Esophagus muscularis mucosa (tissue), 4 donors: Measurements from ENCODE around the gene ZC3H15. TPM values are rescaled to one million over a fixed set of nuclear protein-coding genes. Genes with fewer than 3 reads are reported as not detected.

Source experiments
- DNase-seq: peaks from one replicate; pipeline ENCODE4 v3.0.0-alpha.2; 2017; ENCODE audit errors: extremely low spot score
- H3K27ac ChIP-seq, 4 donors: fragments of 200-600 bp; sonication (generic); replicated peaks in 1 of 4; 1 replicate in 3 of 4; 2 replicates in 1 of 4; pipeline ENCODE4 v1.5.1; 2016 to 2019; ENCODE audit warnings: mild to moderate bottlenecking in 1 of 4
- H3K27me3 ChIP-seq, 4 donors: fragments of 200-600 bp; sonication (generic); one replicate each; pipeline versions ENCODE4 v1.5.1 to v1.6.0; 2016 to 2019
- H3K36me3 ChIP-seq, 4 donors: fragments of 200-600 bp; sonication (generic); one replicate each; pipeline ENCODE4 v1.5.1; 2016 to 2019
- H3K4me1 ChIP-seq, 4 donors: fragments of 200-600 bp; sonication (generic); one replicate each; pipeline ENCODE4 v1.5.1; 2016 to 2019
- H3K4me3 ChIP-seq, 4 donors: fragments of 200-600 bp; sonication (generic); 1 replicate in 2 of 4; 2 replicates in 2 of 4; pipeline ENCODE4 v1.5.1; 2016 to 2019; ENCODE audit warnings: mild to moderate bottlenecking in 4 of 4, moderate library complexity in 1 of 4
- H3K9me3 ChIP-seq, 4 donors: fragments of 200-600 bp; sonication (generic); 1 replicate in 3 of 4; 2 replicates in 1 of 4; pipeline ENCODE4 v1.5.1; 2016 to 2019
- EP300 ChIP-seq: sonication (generic); formaldehyde crosslinking; IDR thresholded peaks from one replicate; pipeline ENCODE4 v1.6.1; 2017; ENCODE audit warnings: antibody characterized with exemption
- POLR2A ChIP-seq: fragments of 450-650 bp; IDR thresholded peaks from one replicate; pipeline ENCODE4 v1.6.1; 2017; ENCODE audit warnings: antibody characterized with exemption, moderate library complexity, mild to moderate bottlenecking, low read depth
- POLR2AphosphoS5 ChIP-seq, 2 donors: sonication (generic); formaldehyde crosslinking; IDR thresholded peaks; one replicate each; pipeline ENCODE4 v1.6.1; 2017; ENCODE audit warnings: antibody characterized with exemption in 2 of 2
- WGBS: methylation state at CpG from one replicate; pipeline ENCODE4 v1.1.5; 2018; 5-methylcytosine and 5-hydroxymethylcytosine counted together
- intact Hi-C: fragments of 100-400 bp; cut with DNase I; formaldehyde crosslinking; loops from one replicate; pipeline ENCODE4 v1.15.1; 2023
- total RNA-seq, 4 donors: library from RNA; depleted of rRNA; stranded (reverse); fragments of >200 nt; gene quantifications; one replicate each; pipeline versions ENCODE4 v1.1.0 to v1.2.1, GENCODE V29; 2016
- TF ChIP-seq, protein P1 (sequence below), 3 experiments: fragments of 200-600 bp in 2 of 3; fragments of 450-650 bp in 1 of 3; sonication (generic) in 2 of 3; IDR thresholded peaks; one replicate each; pipeline ENCODE4 v1.5.1; 2017 to 2019; ENCODE audit warnings: antibody characterized with exemption in 3 of 3, mild to moderate bottlenecking in 2 of 3, moderate library complexity in 1 of 3

The ZC3H15 gene
- total RNA-seq, 4 donors from 2014 or later: 57.3 to 70.2 (median 59.1) TPM

DNA sequence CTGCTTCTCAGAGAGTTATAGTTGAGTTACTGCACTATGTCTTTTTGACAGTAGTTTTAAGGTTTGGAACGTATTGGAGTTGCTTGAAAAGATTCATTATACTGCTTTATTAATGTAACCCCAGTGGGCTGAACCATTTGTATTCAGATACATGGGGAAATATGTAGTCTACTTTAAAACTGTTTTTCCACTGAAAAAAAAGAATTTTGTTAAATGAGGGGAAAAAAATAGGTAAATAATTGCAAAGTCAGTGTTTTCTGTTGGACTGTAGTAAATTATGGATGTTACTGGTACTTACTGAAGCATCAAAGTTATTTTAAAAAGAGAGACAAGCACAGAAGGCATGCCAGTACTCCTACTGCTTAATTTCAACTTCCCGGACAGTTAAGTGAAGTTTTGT is 36.4 kb downstream of the ZC3H15 start:
- Histone ChIP-seq H3K4me1 (peaks cover 3 to 23% (median 12%) of the 10 kb centered on the region in 4 donors), H3K27ac (no peak overlapping the region), H3K9me3 (no peaks in the 10 kb centered on the region), H3K27me3 (no peaks in the 10 kb centered on the region), H3K4me3 (no peak overlapping the region), H3K36me3 (peaks cover 5 to 24% (median 12%) of the 10 kb centered on the region in 4 donors)
- intact Hi-C loops: no loop called here
- WGBS: 44% methylated on average over 2 of the region's 2 CpGs
- no peak for DNase-seq
- TF ChIP-seq EP300: no peak
- TF ChIP-seq POLR2A: no peak
- no peak for TF ChIP-seq POLR2AphosphoS5 (IDR thresholded peaks at IDR 0.05)
- TF ChIP-seq, protein P1, sequence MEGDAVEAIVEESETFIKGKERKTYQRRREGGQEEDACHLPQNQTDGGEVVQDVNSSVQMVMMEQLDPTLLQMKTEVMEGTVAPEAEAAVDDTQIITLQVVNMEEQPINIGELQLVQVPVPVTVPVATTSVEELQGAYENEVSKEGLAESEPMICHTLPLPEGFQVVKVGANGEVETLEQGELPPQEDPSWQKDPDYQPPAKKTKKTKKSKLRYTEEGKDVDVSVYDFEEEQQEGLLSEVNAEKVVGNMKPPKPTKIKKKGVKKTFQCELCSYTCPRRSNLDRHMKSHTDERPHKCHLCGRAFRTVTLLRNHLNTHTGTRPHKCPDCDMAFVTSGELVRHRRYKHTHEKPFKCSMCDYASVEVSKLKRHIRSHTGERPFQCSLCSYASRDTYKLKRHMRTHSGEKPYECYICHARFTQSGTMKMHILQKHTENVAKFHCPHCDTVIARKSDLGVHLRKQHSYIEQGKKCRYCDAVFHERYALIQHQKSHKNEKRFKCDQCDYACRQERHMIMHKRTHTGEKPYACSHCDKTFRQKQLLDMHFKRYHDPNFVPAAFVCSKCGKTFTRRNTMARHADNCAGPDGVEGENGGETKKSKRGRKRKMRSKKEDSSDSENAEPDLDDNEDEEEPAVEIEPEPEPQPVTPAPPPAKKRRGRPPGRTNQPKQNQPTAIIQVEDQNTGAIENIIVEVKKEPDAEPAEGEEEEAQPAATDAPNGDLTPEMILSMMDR (IDR thresholded peaks at IDR 0.05): no peak

DNA sequence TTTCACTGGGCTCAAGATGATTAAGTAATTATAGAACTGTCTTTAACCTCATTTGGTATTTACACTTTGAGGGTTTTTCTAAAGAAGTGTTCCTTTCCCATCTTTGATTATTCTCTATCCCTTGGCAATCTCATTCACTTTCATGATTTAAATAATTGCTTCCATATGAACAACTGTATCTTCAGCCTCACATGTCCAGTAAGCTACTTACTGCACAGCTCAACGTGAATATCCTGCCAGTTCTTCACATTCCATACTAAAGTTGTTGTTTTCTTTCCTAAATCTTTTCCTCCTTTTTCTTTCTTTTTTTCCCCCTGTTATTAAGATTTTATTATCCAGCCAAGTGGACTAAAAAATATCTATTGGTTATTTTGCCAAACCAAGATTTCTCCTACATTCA is 37.7 kb downstream of the ZC3H15 start:
- TF ChIP-seq POLR2AphosphoS5 (IDR thresholded peaks at IDR 0.05): no peak
- TF ChIP-seq, protein P1 (IDR thresholded peaks at IDR 0.05): no peak
- no peak for TF ChIP-seq POLR2A
- TF ChIP-seq EP300: no peak
- H3K27me3 ChIP-seq: no peaks in the 10 kb centered on the region
- DNase-seq: no peak
- intact Hi-C loops: no loop called here
- 51% methylated on average over 1 of the region's 1 CpG for WGBS
- H3K4me1 ChIP-seq: peaks cover 3 to 23% (median 12%) of the 10 kb centered on the region in 4 donors
- peaks cover 5 to 13% (median 12%) of the 10 kb centered on the region in 4 donors for H3K36me3 ChIP-seq
- H3K27ac ChIP-seq: no peak overlapping the region
- H3K4me3 ChIP-seq: no peak overlapping the region
- no peaks in the 10 kb centered on the region for H3K9me3 ChIP-seq

DNA sequence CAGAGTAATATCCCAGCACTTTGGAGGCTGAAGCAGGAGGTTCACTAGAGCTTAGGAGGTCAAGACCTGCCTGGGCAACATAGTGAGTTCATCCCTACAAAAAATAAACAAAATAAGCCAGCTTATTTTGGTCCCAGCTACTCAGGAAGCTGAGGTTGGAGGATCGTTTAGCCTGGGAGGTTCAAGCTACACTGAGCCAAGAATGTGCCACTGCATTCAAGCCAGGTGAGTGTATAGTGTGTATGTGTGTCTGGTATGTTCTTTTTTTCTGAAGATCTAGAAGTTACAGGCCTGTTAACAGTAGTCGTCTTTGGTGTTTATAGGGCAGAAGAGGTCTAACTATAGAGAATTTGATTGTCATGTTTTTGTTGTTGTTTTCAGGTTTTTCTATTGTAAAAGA is 40.2 kb downstream of the ZC3H15 start:
- Histone ChIP-seq H3K36me3 (peaks cover 2 to 5% (median 4%) of the 10 kb centered on the region in 4 donors), H3K27me3 (no peaks in the 10 kb centered on the region), H3K4me3 (no peak overlapping the region), H3K4me1 (peaks cover 3 to 23% (median 12%) of the 10 kb centered on the region in 4 donors), H3K9me3 (no peaks in the 10 kb centered on the region), H3K27ac (no peak overlapping the region)
- WGBS: 60% methylated on average over 2 of the region's 2 CpGs
- intact Hi-C loops: no loop called here
- DNase-seq: no peak
- TF ChIP-seq POLR2A (no peak), POLR2AphosphoS5 (IDR thresholded peaks at IDR 0.05) (no peak), EP300 (no peak)
- TF ChIP-seq, protein P1 (IDR thresholded peaks at IDR 0.05): no peak

DNA sequence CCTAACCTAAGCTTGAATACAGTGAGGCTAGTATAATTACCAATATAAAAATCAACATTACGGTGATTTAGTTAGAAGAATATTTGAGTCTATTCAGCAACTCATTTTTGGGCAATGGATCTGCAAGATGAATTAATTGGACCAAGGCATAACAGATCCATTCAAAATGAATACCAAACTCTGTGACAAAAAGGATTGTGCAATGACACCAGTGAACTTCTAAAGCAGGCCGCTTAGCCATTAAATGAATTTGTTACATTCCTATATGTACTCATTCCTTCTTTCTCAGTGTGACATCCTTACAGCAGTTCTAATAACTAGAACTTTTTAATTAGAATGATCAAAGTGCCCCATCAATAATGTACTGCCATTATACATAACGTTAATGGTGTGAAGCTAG is 44.3 kb downstream of the ZC3H15 start:
- Histone ChIP-seq H3K9me3 (no peaks in the 10 kb centered on the region), H3K4me3 (no peak overlapping the region), H3K27ac (no peak overlapping the region), H3K4me1 (no peaks in the 10 kb centered on the region), H3K36me3 (no peaks in the 10 kb centered on the region), H3K27me3 (no peaks in the 10 kb centered on the region)
- WGBS: 93% methylated on average over 3 of the region's 3 CpGs
- intact Hi-C loops: no loop called here
- TF ChIP-seq, protein P1 (IDR thresholded peaks at IDR 0.05): no peak
- TF ChIP-seq EP300: no peak
- TF ChIP-seq POLR2AphosphoS5 (IDR thresholded peaks at IDR 0.05): no peak
- TF ChIP-seq POLR2A: no peak
- no peak for DNase-seq

DNA sequence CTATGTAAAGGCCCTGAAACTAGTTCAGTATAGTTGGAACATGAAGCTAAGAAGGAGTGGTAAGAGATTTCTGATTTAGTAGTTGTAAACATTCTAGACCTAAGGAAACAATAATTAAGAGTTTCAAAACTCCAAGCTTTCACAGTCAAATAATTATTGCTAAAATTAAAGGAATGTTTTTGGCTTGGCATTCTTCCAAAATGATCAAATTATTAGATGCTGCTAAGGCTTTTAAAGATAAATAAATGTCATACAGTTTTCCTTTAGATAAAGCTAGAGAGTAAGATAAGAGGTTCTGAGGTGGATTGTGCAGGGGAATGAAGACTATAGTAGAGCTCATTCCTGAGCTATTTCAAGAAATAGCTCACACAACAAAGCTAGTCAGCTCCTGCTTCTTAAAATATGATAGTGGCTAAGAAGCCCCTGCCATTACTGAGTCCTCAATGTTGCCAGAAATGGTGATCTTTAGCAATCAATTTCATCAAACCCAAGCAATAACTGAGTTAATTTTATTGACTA is 45.3 kb downstream of the ZC3H15 start:
- TF ChIP-seq, protein P1 (IDR thresholded peaks at IDR 0.05): no peak
- TF ChIP-seq EP300: no peak
- no peak for TF ChIP-seq POLR2AphosphoS5 (IDR thresholded peaks at IDR 0.05)
- TF ChIP-seq POLR2A: no peak
- no peak overlapping the region for H3K4me3 ChIP-seq
- no peaks in the 10 kb centered on the region for H3K36me3 ChIP-seq
- H3K27ac ChIP-seq: no peak overlapping the region
- intact Hi-C loops: no loop called here
- no peaks in the 10 kb centered on the region for H3K9me3 ChIP-seq
- DNase-seq: no peak
- H3K27me3 ChIP-seq: no peaks in the 10 kb centered on the region
- no peaks in the 10 kb centered on the region for H3K4me1 ChIP-seq
